GM19395 (cell line): ENCODE measurements around the gene VAMP4.

ENCODE experiments used
- ATAC-seq: cut with Tn5 transposase; IDR thresholded peaks from one replicate; pipeline ENCODE4 v1.9.1; 2021; ENCODE audit warnings: mild to moderate bottlenecking, moderate library complexity; ENCODE audit not compliant: unreplicated experiment

Gene VAMP4

GRCh38 chr1:171653796-171654195 lies 88.1 kb downstream of the VAMP4 start:
- no peak for ATAC-seq

- ATAC-seq = no peak
Observed at GRCh38 chr1:171652234-171652822, 89.5 kb downstream of the VAMP4 start, which contains the start of gene MYOC. Gene MYOC (minus strand): TSS chr1:171652688. CDS start chr1:171652611, 77 bp downstream.
